ENCODE data around the gene RAPGEF6. TPM values are rescaled to one million over a fixed set of nuclear protein-coding genes. Genes with fewer than 3 reads are reported as not detected.

RAPGEF6 gene
- polyA plus RNA-seq, 1 donor from 2014 or later = 121 TPM

DNA sequence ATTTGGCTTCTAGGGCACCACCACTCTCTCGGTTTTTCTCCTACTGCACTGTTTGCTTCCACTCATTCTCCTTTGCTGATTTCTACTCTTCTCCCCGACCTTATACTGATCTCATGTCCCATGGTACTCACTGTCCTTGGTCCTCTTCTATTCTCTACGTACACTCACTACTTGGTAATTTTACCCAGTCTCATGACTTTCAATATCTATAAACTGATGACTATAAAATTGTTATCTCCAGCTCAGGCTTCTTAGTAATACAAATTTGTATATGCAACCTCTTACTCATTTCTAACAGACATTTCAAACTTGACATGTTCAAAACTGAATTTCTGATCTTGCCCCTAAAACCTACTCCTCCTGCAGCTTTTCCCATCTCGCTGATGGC is 4.1 kb downstream of the RAPGEF6 start (continued):
- no peak for TF ChIP-seq EZH2 (IDR thresholded peaks at IDR 0.05; ENCODE audit: borderline replicate concordance, insufficient read depth, low read length, poor library complexity, severe bottlenecking)

GRCh38 chr5:131630208-131630962 is 4.6 kb downstream of the RAPGEF6 start:
- no peak overlapping the region for H2AFZ ChIP-seq (ENCODE audit: low read depth, low read length)
- TF ChIP-seq SMC3 (conservative IDR thresholded peaks at IDR 0.05; ENCODE audit: poor library complexity) = no peak
- no peak for TF ChIP-seq EP300 (conservative IDR thresholded peaks at IDR 0.05; ENCODE audit: poor library complexity, severe bottlenecking)
- no peak for TF ChIP-seq RAD21 (conservative IDR thresholded peaks at IDR 0.05)
- TF ChIP-seq EZH2 (IDR thresholded peaks at IDR 0.05; ENCODE audit: borderline replicate concordance, insufficient read depth, low read length, poor library complexity, severe bottlenecking) = no peak
- no peak for TF ChIP-seq REST (IDR thresholded peaks at IDR 0.05; ENCODE audit: borderline replicate concordance)
- TF ChIP-seq MXI1 (conservative IDR thresholded peaks at IDR 0.05; ENCODE audit: poor library complexity, severe bottlenecking) = no peak
- TF ChIP-seq POLR2AphosphoS5 (IDR thresholded peaks at IDR 0.05) = no peak
- no peak for TF ChIP-seq TAF1 (IDR thresholded peaks at IDR 0.05; ENCODE audit: low read depth)
- TF ChIP-seq CTCF (IDR thresholded peaks at IDR 0.05; ENCODE audit: poor library complexity, severe bottlenecking) = no peak
- H3F3A ChIP-seq (ENCODE audit: insufficient read depth, low read length, poor library complexity, severe bottlenecking) = peaks cover under 1% of the 10 kb centered on the region
- no peak overlapping the region for H3K4me2 ChIP-seq (ENCODE audit: low read length)
- no peaks in the 10 kb centered on the region for H3K36me3 ChIP-seq (ENCODE audit: insufficient read depth, low read length)
- H4K20me1 ChIP-seq (ENCODE audit: insufficient read depth) = no peaks in the 10 kb centered on the region
- peaks cover 48% of the 10 kb centered on the region for H3K79me2 ChIP-seq (replicated peaks; ENCODE audit: insufficient read depth, low read length)
- H3K4me3 ChIP-seq (ENCODE audit: low read length) = no peak overlapping the region
- no peak overlapping the region for H3K9ac ChIP-seq (ENCODE audit: low read length)
- no peaks in the 10 kb centered on the region for H3K9me3 ChIP-seq (ENCODE audit: low read length)
- H3K27ac ChIP-seq (ENCODE audit: low read length) = no peak overlapping the region
- H3K9me2 ChIP-seq (ENCODE audit: insufficient read depth, low read length) = no peaks in the 10 kb centered on the region
- H3K27me3 ChIP-seq (ENCODE audit: insufficient read depth, low read depth, low read length) = no peaks in the 10 kb centered on the region

GRCh38 chr5:131628990-131629389 is 6.0 kb downstream of the RAPGEF6 start:
- Histone ChIP-seq H3K4me2 (ENCODE audit: low read length) (no peak overlapping the region), H3K9me3 (ENCODE audit: low read length) (no peaks in the 10 kb centered on the region), H2AFZ (ENCODE audit: low read depth, low read length) (no peak overlapping the region), H3K27ac (ENCODE audit: low read length) (no peak overlapping the region), H3K4me3 (ENCODE audit: low read length) (no peak overlapping the region), H3K27me3 (ENCODE audit: insufficient read depth, low read depth, low read length) (no peaks in the 10 kb centered on the region), H3F3A (ENCODE audit: insufficient read depth, low read length, poor library complexity, severe bottlenecking) (no peaks in the 10 kb centered on the region), H4K20me1 (ENCODE audit: insufficient read depth) (no peaks in the 10 kb centered on the region), H3K9me2 (ENCODE audit: insufficient read depth, low read length) (no peaks in the 10 kb centered on the region), H3K79me2 (replicated peaks; ENCODE audit: insufficient read depth, low read length) (peaks cover 48% of the 10 kb centered on the region), H3K9ac (ENCODE audit: low read length) (no peak overlapping the region), H3K36me3 (ENCODE audit: insufficient read depth, low read length) (no peaks in the 10 kb centered on the region)
- TF ChIP-seq CTCF (IDR thresholded peaks at IDR 0.05; ENCODE audit: poor library complexity, severe bottlenecking) = no peak
- no peak for TF ChIP-seq RAD21 (conservative IDR thresholded peaks at IDR 0.05)
- TF ChIP-seq EZH2 (IDR thresholded peaks at IDR 0.05; ENCODE audit: borderline replicate concordance, insufficient read depth, low read length, poor library complexity, severe bottlenecking) = no peak
- TF ChIP-seq REST (IDR thresholded peaks at IDR 0.05; ENCODE audit: borderline replicate concordance) = no peak
- no peak for TF ChIP-seq MXI1 (conservative IDR thresholded peaks at IDR 0.05; ENCODE audit: poor library complexity, severe bottlenecking)
- TF ChIP-seq POLR2AphosphoS5 (IDR thresholded peaks at IDR 0.05) = no peak
- TF ChIP-seq EP300 (conservative IDR thresholded peaks at IDR 0.05; ENCODE audit: poor library complexity, severe bottlenecking) = no peak
- TF ChIP-seq SMC3 (conservative IDR thresholded peaks at IDR 0.05; ENCODE audit: poor library complexity) = no peak
- no peak for TF ChIP-seq TAF1 (IDR thresholded peaks at IDR 0.05; ENCODE audit: low read depth)

Data from neural cell (in vitro differentiated cells).